GM18870 (cell line): ENCODE data around the gene ZCCHC8.
"Not testable (repeated sequence)": the region's sequence is repeated elsewhere in the genome, so short reads cannot be mapped to it uniquely, and the experiment has no call there.

Source experiments
- ATAC-seq: cut with Tn5 transposase; IDR thresholded peaks from one replicate; pipeline ENCODE4 v1.9.1; 2021; ENCODE audit warnings: moderate library complexity; ENCODE audit not compliant: unreplicated experiment

The ZCCHC8 gene

GRCh38 chr12:122435186-122435585 lies 65.5 kb downstream of the ZCCHC8 start:
- ATAC-seq = no peak

- ATAC-seq = not testable (repeated sequence)
These were observed 71.7 kb downstream of the ZCCHC8 start for GRCh38 chr12:122429043-122429442.

- ATAC-seq = no peak
These were observed 73.3 kb downstream of the ZCCHC8 start for GRCh38 chr12:122427403-122427802.

GRCh38 chr12:122423258-122424165 lies 77.2 kb downstream of the ZCCHC8 start:
- ATAC-seq = no peak

- ATAC-seq = no peak
These were observed 77.9 kb downstream of the ZCCHC8 start for GRCh38 chr12:122422730-122423257.

GRCh38 chr12:122421821-122422729 lies 78.7 kb downstream of the ZCCHC8 start, which contains the start of gene CLIP1:
Gene CLIP1, minus strand, starts transcription at chr12:122422669. Its CDS starts 42,217 bp downstream, at chr12:122380452.
- ATAC-seq = no peak
